Testis (tissue), 2 donors: ENCODE measurements around the gene CCL3.

Experiments used
- POLR2A ChIP-seq: fragments of 450-650 bp; IDR thresholded peaks from one replicate; pipeline ENCODE4 v1.6.1; 2017; ENCODE audit warnings: antibody characterized with exemption, mild to moderate bottlenecking, moderate library complexity
- TF ChIP-seq, protein P1 (sequence below), 3 experiments: fragments of 450-650 bp in 2 of 3; fragments of 200-600 bp in 1 of 3; sonication (generic) in 1 of 3; IDR thresholded peaks; one replicate each; pipeline ENCODE4 v1.5.1; 2016 to 2019; ENCODE audit warnings: antibody characterized with exemption in 3 of 3, mild to moderate bottlenecking in 2 of 3, moderate library complexity in 1 of 3

DNA sequence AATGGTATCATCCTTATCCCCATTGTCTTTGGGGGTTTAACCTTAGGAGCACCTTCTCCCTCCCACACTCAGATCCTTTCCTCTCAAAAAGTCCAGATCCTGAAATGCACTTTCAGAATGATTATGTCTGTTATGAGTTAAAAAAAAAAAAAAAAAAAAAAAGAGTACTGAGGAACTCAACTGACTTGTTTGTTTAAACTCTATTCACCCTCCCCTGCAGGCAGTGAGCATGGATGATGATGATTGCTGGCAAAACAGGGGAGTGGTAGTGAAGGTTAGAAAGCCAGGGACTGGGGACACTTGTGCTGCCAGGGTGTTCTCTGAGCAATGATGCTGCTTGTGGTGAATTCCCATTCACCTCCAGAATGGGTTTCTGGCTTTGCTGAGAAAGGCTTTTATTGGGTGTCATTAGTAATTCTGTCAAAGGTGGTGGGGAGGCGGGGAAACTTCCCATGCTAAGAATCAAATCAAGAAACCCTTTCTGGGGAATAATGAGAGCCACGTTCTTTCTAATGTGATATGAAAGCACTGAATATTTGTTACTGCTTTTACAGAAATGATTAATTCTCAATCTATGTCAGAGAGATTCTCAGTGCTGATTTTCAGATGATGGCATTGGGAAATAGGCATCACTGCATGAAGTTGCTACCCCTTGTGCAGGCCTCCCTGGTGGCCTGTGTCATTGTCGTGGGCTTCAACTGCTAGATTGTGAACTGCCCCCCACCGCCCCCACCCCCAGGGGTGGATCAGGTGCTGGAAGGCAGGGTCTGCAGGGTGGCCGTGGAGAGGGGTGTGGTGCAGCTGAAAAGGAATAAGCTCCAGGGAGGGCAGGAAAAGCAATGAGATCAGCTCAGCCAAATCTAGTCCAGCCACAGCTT is 27.8 kb upstream of the CCL3 start:
- TF ChIP-seq, protein P1, sequence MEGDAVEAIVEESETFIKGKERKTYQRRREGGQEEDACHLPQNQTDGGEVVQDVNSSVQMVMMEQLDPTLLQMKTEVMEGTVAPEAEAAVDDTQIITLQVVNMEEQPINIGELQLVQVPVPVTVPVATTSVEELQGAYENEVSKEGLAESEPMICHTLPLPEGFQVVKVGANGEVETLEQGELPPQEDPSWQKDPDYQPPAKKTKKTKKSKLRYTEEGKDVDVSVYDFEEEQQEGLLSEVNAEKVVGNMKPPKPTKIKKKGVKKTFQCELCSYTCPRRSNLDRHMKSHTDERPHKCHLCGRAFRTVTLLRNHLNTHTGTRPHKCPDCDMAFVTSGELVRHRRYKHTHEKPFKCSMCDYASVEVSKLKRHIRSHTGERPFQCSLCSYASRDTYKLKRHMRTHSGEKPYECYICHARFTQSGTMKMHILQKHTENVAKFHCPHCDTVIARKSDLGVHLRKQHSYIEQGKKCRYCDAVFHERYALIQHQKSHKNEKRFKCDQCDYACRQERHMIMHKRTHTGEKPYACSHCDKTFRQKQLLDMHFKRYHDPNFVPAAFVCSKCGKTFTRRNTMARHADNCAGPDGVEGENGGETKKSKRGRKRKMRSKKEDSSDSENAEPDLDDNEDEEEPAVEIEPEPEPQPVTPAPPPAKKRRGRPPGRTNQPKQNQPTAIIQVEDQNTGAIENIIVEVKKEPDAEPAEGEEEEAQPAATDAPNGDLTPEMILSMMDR (IDR thresholded peaks at IDR 0.05), result no peak
- TF ChIP-seq POLR2A, result no peak
